NCI-H187 treated with DMSO at 0.1 percent for 48 hours (cell line): Measurements from ENCODE around the gene TP53TG5.
A peak's percentile ranks its signal among the peaks of the same experiment; 100 is the strongest.

Experiments used
- DNase-seq: peaks from one replicate; lab custom pipeline; 2025; lab: John Stamatoyannopoulos, UW

The TP53TG5 gene

DNA sequence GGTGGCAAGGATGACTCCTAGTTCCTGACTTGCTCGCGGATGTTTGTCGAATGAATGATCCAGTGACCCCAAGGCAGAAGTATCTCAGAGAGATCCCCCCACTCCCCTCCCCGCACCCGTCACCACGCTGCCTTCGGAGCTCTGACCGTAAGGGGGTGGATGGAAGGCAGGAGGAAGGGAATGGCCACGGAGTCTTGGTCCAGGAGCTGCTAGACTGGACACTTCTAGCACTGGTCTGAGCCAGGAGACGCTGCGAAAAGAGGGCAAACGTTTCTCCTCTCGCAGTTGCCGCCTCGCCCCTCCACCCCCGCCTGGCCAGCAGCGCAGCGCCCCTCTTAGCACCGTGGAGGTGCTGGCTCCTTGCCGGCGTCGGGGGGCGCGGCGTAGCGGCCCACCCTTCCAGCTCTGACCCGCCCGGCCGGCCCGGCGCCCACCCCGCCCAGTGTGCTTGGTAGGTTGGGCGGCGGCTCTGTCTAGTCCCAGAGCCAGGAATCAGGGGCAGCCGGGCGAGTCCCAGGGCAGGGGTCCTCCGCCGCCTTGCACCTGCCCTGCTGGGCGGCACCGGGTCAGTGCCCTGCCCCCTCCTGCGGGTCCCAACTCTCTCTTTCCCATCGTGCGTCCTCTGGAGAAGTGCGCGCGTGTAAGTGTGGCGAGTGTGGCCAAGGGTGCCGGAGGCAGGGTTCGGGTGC is 27.6 kb upstream of the TP53TG5 start:
- DNase-seq = no peak

DNA sequence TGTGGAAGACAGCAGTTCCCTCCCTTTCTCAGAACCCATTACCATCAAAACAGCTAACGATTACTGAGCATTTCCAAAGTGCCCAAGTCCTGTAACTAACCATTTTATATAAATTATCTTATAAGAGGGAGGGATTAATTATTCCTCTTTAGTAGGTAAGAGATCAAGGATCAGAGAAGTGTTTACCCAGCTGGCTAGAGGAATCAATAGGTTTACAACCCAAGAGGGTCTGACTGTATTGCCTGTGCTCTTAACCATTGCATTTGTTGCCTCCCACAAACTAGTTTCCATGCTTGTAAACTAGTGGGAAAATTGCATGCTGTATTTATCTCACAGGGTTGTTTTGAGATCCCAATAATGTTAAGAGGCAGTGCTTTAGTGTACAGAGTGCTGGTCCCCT is 26.3 kb upstream of the TP53TG5 start:
- no peak for DNase-seq

DNA sequence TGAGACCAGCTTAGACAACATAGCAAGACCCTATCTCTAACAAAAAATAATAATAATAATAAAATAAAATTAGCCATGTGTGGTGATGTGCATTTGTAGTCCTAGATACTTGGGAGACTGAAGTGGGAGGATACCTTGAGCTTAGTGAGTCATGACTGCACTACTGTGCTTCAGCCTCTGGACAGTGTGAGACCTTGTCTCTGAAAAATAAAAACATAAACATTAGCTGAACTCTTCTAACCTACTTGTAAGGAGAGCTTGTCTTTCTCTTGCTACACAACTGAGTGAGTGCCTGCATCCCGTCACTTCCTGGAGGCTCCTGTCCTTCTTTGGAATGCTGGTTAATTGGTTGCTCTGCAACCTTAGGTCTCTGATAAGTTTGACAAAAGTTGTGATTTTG is 24.8 kb upstream of the TP53TG5 start:
- no peak for DNase-seq

DNA sequence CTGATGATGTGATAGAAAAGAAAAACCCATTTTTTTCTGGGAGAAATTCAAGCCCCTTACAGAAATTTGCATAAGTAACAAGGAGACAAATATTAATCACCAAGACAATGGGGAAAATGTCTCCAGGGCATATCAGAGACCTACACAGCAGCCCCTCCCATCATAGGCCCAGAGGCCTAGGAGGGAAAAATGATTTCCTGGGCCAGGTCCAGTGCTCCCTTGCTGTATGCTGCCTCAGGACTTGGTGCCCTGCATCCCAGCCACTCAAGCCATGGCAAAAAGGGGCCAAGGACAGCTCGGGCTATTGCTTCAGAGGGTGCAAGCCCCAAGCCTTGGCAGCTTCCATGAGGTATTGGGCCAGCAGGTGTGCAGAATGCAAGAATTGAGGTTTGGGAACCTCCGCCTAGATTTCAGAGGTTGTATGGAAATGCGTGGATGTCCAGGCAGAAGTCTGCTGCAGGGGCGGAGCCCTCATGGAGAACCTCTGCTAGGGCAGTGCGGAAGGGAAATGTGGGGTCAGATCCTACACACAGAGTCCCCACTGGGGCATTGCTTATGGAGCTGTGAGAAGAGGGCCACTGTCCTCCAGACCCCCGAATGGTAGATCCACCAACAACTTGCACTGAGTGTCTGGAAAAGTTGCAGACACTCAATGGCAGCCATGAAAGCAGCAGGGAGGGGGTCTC is 22.4 kb upstream of the TP53TG5 start:
- no peak for DNase-seq

DNA sequence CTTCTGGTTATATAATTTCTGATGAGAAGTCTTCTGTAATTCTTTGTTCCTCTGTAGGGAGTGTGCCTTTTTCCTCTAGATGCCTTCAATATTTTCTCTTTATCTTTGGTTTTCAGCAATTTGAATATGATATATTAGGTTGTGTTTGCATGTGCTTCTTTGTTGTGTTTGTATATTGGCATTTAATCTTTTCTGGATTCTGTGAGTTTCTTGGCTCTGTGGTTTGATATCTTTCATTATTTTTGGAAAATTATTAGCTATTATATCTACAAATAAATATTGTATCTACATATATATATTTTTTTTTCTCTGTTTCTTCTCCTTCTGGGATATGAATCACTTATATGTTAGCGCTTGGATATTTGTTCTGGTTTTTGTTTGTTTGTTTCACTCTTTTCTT is 20.9 kb upstream of the TP53TG5 start:
- DNase-seq = no peak

DNA sequence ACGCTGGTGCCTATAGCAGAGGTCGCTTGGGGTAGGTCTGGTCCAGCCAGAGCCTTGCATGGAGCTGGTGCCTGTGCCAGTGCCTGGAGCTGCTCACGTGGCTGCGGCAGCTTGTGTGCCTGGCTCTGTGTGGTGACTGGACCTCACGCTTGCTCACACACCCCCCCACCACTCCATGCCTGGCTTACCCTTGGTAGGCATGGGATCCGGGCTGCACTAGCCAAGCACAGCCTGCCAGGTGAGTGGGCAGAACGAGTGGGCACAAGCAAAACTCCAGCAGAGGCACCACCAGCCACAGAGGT is 16.9 kb upstream of the TP53TG5 start:
- no peak for DNase-seq

DNA sequence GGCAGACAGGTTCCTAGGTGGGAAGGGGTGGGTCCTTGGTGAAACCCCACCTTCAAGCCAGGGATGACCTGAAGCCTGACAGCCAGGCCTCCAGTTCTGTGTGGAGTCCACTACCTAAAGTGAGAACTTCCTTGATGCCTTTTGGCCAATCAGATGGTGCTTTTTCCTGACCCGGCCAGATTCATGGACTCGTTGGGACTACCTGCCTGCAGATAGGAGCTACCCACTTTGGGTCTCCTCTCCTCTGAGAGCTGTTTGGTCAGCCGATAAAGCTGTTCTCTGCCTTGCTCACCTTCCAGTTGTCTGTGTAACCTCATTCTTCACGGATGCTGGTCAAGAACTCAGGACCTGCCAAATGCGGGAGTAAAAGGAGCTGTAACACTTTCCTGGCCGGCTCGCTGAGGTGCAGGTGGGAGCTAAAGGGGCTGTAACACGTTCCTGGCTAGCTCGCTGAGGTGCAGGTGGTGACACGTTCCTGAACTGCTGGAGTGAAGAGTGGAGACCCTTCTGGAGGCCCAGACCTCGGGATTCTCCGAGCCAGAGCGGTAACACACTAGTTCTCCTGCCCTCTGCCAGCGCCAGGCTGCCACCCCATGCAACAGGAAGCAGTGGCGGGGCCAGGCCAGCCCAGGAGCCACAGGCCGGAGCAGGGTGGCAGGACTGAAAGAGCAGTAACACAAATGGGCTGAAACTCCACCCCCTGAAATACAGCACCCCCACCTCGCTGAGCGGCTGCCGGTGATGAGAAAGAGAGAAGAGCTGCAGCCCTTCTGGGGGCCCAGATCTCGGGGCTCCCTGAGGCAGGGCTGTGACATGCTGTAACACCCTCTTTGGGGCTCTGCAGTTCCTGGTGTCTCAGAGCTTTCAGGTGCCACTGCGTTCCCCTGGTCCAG is 16.3 kb upstream of the TP53TG5 start:
- no peak for DNase-seq

DNA sequence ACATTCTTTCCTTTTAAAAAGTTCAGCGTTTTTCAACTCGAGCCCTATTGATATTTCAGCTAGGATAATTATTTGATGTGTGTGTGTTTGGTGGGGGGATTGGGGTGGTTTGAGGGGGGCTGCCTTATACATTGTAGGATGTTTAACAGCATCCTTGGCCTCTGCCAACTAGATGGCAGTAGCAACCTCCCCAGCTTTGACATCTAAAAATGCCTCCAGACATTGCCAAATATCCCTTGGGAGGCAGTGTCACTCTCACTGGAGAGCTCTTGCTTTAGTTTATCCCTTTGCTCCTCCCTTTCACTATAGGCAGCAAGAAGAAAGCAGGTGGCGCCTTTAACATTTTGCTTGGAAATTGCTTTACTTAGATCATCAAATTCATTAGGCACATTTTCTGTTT is 14.6 kb upstream of the TP53TG5 start:
- DNase-seq = no peak

DNA sequence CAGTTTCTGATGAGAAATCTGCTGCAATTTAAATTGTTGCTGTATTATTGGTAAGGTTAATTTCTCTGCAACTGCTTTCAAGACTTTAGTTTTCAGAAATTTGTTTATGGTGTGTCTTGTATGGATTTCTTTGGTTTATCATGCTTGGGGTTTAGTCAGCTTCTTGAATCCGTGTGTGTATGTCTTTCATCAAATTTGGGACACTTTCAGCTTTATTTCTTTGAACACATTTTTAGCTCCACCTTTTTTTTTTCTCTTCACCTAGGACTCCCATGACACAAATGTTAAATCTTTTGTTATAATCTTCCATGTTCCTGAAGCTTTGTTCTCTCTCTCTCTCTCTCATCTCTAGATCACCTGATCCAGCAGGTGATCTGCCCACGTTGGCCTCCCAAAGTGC is 13.4 kb upstream of the TP53TG5 start:
- DNase-seq = no peak

DNA sequence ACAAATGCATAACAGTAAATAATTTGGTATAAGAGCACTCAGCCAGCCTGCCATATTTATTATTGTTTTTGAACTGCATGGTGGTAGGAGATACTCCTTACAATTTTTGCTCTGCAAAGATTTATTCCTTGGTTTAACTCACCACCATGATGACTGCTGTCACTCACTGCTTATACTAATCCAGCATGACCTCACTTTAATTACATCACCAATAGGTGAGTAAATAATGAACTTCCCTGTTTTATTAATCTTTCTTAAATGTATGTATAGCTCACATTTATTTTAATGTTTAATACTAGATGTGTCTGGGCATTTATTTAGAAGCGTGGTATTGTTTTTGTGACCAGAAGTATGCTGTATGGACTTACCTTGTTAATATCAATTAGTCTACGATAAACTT is 12.8 kb upstream of the TP53TG5 start:
- DNase-seq = no peak

DNA sequence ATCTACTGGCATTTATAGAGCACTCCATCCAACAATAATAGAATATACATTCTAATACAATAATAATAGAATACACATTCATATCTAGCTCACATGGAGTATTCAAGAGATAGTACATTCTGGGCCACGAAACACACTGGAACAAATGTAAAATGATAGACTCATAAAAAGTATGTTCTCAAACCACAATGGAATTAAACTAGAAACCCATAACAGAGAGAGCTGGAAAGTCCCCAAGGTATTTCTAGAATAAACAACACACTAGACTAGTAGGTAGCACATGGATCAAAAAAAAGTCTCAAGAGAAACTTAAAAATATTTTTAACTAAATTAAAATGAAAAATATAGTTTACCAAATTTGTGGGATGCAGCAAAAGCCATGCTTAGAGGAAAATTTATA is 9.1 kb upstream of the TP53TG5 start:
- no peak for DNase-seq

DNA sequence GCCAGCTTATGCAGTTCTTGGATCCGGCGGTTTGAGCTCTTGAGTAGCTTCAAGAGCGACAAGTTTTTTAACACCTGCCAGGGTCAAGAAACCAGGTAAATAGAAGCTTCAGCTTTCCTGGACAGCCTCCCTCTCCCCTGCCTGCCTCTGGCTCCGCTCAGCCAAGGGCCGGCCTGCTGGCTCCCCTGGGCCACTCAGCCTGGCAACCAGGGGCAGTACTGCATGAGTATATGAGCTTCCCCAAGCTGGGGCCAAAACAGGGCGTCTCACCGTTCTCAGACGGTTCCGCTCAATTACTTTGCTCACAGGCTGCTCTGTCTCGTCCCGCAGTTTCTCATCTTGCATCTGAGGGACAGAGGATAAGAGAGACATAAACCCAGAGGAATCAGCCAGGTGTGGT is 856 bp downstream of the TP53TG5 start:
- DNase-seq = peak; percentile 44

DNA sequence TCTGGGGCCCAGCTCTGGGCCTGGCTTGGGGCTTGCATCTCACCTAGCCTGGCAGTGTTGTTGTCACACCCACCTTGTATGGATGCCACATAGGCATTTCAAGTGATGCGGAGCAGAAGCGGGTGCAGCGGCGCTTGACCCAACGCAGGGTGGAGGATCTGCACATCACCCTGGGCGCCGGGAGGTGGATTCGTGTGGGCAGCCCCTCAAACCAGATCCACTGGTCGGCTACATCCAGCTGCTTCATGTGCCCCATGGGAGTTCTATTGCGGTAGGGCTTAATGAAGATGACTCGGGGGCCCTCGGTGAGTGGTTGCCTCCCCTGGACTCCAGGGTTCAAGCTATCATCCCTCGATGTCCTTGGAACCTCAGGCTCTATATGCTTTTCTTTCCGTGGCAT is 3.2 kb downstream of the TP53TG5 start:
- DNase-seq = no peak

DNA sequence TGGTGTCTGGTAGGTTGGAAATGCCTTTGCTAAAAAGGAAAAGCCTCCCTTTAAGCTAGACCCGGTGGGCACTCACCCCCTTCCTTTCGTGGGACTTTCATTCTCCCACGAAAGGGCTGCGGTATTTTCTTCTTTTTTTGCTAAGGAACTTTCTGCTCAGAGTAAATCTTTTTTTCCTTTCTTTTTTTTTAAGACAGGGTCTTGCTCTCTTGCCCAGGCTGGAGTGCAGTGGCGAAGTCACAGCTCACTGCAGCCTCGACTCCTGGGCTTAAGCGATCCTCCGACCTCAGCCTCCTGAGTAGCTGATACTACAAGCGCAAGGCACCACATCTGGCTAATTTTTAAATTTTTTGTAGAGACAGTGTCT is 4.0 kb downstream of the TP53TG5 start:
- DNase-seq = no peak

DNA sequence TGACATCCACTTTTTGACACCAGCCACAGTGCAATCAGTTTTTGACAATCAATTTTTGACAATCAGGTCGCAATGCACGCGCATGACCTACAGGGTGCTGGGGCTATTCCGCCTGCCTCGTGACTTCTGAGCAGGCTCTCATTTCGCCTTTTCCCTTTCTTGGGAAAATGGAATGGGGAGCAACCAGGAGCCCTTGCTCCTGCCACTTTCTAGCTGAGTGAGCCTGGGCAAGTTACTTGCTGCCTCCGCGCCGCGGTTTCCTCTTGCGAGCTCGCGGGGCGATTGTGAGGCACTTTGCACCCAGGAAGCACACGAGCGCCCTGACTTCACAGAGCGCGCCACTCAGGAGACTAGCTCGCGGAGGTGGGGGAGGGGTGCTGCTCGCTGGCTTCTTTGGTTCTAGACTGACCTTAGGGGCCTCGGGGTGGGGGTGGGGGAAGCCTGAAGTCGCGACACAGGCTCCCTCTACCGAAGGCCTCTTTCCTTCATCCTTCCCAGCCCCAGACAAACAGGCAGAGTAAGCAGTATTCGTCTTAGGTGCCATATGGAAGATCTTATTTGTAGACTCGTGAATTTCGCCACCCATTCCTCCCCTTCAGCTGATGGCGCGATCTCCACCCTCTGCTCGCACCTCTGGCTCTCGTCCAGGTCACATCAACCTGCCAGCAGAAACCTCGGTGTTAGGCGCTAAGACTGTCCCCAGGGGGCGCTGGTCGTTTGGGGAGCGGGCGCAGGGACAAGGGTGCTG is 4.6 kb downstream of the TP53TG5 start:
- DNase-seq = no peak

DNA sequence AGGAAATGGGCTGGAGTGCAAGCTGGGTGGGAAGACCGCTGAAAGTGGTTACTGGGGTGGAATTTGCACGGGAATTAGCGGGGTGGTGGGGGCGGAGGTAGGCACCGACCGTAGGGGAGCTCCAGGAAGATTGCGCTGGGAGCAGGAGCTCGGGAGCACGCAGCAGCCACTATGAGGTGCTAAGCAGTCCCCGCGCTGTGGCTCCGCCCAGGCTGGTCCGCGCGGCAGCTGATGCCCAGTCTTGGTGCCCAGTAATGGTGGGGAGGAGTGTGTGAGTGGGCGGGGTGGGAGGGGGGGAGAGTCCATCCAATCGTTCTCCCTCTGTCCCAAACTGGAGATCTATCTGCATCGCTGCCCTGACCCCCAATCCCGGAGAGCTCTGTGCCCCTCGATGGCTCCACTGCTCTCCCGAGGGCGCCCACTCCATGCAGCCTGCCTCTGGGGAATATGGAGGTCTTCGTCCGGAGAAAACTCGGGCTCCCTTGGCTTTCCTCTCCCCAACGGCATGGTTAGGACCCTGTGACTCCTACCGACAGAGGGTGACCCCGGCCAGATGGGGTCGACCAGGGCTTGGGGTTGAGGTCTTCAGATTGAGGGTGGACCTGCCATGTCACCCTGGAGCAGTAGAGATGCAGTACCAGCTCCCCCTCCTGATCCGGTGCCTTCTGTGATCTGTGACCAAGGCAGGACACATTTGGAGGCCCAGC is 5.3 kb downstream of the TP53TG5 start:
- no peak for DNase-seq

DNA sequence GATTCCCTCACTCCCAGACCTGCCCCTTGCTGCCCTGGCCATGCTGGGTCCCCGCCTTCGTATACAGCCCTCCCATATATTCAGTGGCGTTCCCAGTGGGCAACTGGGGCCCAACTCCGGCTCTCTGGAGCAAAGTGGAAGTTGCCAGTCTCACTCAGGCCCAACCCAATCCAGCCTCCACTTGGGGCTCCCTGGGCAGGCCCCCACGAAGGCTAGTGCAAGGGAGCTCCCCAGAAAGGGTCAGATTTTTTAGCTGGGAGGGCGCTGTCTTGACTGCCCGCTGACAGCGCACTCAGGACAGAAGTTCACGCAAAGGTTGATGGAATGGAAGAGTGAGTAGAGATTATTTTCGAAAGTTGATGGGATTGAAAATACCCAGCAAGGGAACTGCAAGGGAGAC is 5.9 kb downstream of the TP53TG5 start:
- DNase-seq = no peak

DNA sequence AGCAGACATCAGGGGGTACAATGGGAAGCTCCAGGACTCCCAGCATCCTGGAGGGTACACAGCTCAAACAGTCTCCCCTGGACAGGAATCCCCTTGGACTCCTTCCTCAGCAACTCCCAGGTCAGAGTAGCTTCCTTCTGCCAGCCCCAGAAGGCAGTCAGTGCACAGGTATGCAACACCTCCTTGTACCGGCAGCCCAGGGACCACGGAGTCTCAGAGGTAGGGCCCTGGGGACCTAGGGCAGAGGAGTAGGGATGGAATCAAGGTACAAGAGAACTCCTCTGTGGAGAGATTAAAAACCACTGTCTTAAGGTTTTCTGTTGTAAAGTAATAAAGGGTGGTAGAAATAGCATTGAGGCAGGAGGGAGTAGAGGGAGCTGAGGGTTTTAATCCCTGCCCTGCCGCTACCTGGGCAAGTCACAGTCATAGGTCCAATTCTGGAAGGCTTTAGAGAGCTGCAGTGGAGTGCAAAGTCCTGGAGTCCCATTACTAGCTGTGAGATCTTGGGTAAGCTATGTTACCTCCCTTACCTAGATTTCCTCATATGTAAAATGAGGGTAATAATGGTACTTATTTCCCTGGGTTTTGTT is 7.5 kb downstream of the TP53TG5 start:
- DNase-seq = no peak

DNA sequence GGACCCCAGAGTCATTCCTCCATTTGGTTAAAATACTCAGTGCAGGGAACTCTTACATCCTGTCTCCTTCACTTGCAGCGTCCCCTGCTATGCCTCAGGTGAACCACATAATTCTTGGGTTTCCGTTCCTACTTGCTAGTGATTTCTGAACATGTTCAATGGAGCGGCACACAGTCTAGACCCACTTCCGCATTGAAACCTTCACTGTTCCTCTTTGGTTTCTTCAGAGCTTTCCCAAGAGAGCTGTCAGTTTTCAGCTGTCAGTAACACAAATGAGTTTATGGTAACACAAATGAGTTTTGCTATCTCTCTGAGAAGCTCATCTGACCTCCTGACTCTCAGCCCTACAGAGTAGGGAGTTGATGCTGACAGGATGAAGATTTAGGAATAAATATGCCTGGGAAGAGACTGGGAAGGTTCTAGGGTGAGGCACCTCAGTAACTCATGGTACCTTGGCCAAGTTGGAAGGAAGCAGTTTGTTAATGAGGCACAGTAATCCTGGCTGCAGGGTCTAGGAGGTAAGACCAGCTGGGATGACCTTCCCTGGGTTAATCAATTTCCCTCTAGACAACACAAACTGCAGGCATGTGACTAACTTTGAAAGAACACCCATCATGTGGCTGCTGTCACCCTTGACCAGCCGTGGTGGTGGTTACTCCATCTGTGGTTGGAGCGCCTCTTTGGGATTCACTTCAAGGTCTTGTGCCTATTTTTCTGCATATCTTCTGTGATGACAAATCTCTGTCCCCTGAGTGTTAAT is 9.7 kb downstream of the TP53TG5 start:
- no peak for DNase-seq

DNA sequence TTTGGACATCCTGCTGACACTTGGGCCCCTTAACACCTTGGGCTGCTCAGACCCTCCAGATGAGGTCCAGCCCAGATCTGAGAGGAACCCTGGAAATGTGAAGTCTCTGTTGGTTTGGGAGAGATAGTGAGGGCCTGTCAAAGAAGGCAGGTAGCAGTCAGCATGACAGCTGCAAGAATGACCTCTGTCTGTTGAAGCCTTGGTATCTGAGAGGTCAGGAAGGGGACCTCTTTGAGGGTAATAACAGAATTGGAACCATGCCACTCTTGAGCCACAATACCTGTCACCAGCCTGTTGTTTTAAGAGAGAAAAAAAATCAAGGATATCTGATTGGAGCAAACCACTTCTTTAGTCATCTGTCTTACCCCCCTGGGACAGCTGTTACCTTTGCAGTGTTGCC is 11.0 kb downstream of the TP53TG5 start:
- no peak for DNase-seq

DNA sequence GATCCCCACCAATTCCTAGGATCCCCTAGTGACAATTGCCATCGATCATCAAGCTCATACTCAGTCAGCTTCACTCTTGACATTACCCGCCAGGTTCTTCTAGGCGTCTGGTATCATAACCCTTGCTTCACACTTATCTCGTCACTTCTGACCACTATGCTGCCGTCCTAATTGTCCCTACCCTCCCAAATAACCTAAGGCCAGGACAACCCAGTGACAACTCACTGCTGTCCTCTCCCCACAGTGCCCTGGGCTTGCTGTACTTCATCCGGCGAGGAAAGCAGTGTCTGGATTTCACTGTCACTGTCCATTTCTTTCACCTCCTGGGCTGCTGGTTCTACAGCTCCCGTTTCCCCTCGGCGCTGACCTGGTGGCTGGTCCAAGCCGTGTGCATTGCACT is 11.5 kb downstream of the TP53TG5 start:
- no peak for DNase-seq
